ENCODE data around the gene SH3BP4. TPM values are rescaled to one million over a fixed set of nuclear protein-coding genes. Genes with fewer than 3 reads are reported as not detected.

SH3BP4 gene
- total RNA-seq, 1 experiment from 2014 or later = 93.8 TPM

GRCh38 chr2:235048549-235048948 is 96.7 kb downstream of the SH3BP4 start:
- H3K9ac ChIP-seq (ENCODE audit: extremely low read depth, insufficient read length, low read length) = no peak overlapping the region
- H3K9me3 ChIP-seq (ENCODE audit: control insufficient read depth, low read depth, low read length) = no peaks in the 10 kb centered on the region
- no peak overlapping the region for H3K23ac ChIP-seq (ENCODE audit: insufficient read length, low read depth, low read length)
- Mint-ChIP-seq H3K27ac (no peak overlapping the region; a peak in 1 of 7 replicates), H3K27me3 (ENCODE audit: low read depth) (no peaks in the 10 kb centered on the region), H3K36me3 (ENCODE audit: insufficient read depth in 1 of 3, low read depth in 3 of 3) (peaks cover 30 to 80% (median 78%) of the 10 kb centered on the region in 3 experiments), H3K9me3 (no peaks in the 10 kb centered on the region), H3K4me3 (no peak overlapping the region), H3K4me1 (peaks cover 5 to 8% of the 10 kb centered on the region in 2 experiments)
- H4K91ac ChIP-seq (ENCODE audit: insufficient read length, low read depth, low read length) = no peak overlapping the region
- no peak overlapping the region for H3K27ac ChIP-seq (ENCODE audit: insufficient read length, low read depth, low read length)
- H2BK5ac ChIP-seq (ENCODE audit: insufficient read length, low read length) = no peak overlapping the region
- no peak for DNase-seq
- H3K4me1 ChIP-seq (ENCODE audit: insufficient read depth, low read length) = no peaks in the 10 kb centered on the region
- H2AFZ ChIP-seq (ENCODE audit: low read length) = no peak overlapping the region
- no peaks in the 10 kb centered on the region; the same call in 1 of the 2 replicates for H3K79me2 ChIP-seq (ENCODE audit: insufficient read depth, low read length)
- no peak overlapping the region for H2BK20ac ChIP-seq (ENCODE audit: low read depth, low read length, poor library complexity, severe bottlenecking)
- WGBS (ENCODE audit: extremely low coverage, insufficient read length, low lambda C conversion rate) = no CpG with 5 or more reads among the region's 7 CpGs
- no peak overlapping the region for H3K56ac ChIP-seq (ENCODE audit: insufficient read length, low read depth, low read length)
- H3K14ac ChIP-seq (ENCODE audit: insufficient read depth, low read length) = no peak overlapping the region
- no peak overlapping the region for H3K4me2 ChIP-seq (ENCODE audit: insufficient read depth, insufficient read length, low read length)
- no peaks in the 10 kb centered on the region for H3K27me3 ChIP-seq (ENCODE audit: insufficient read depth, low read length)
- H2BK15ac ChIP-seq (ENCODE audit: low read depth, low read length) = no peak overlapping the region
- no peaks in the 10 kb centered on the region for H3K23me2 ChIP-seq (ENCODE audit: insufficient read length, low read depth, low read length, poor library complexity, severe bottlenecking)
- H4K20me1 ChIP-seq (ENCODE audit: control insufficient read depth, insufficient read depth, insufficient read length) = no peaks in the 10 kb centered on the region
- H2BK120ac ChIP-seq (ENCODE audit: low read depth, low read length, poor library complexity, severe bottlenecking) = no peak overlapping the region
- no peaks in the 10 kb centered on the region for H3K79me1 ChIP-seq (ENCODE audit: insufficient read depth, low read depth, low read length, poor library complexity, severe bottlenecking)
- H3K18ac ChIP-seq (ENCODE audit: insufficient read length, low read depth, low read length) = no peak overlapping the region
- no peak overlapping the region for H3K4ac ChIP-seq (ENCODE audit: low read depth, low read length)
- no peak overlapping the region for H2AK5ac ChIP-seq (ENCODE audit: insufficient read length, low read length)
- TF ChIP-seq CTCF (conservative IDR thresholded peaks at IDR 0.05) = no peak
- H4K8ac ChIP-seq (replicated peaks; ENCODE audit: insufficient read length, low read depth, low read length) = no peak overlapping the region
- H4K5ac ChIP-seq (ENCODE audit: insufficient read length, low read depth, low read length) = no peak overlapping the region
- no peak overlapping the region for H2BK12ac ChIP-seq (ENCODE audit: insufficient read length, low read depth, low read length)
- H3T11ph ChIP-seq (ENCODE audit: low read length) = no peak overlapping the region
